ENCODE data around the gene UMAD1. TPM values are rescaled to one million over a fixed set of nuclear protein-coding genes. Genes with fewer than 3 reads are reported as not detected.

UMAD1 gene
- total RNA-seq, 4 donors from 2014 or later: 1.3 to 32.9 (median 15.3) TPM

GRCh38 chr7:7792056-7792455 is 151.5 kb downstream of the UMAD1 start:
- H3K27ac ChIP-seq: peak overlapping the region; percentile 39 to 69

GRCh38 chr7:7793249-7793648 is 152.7 kb downstream of the UMAD1 start:
- no peaks in the 10 kb centered on the region for H3K9me3 ChIP-seq
- TF ChIP-seq, protein P1, sequence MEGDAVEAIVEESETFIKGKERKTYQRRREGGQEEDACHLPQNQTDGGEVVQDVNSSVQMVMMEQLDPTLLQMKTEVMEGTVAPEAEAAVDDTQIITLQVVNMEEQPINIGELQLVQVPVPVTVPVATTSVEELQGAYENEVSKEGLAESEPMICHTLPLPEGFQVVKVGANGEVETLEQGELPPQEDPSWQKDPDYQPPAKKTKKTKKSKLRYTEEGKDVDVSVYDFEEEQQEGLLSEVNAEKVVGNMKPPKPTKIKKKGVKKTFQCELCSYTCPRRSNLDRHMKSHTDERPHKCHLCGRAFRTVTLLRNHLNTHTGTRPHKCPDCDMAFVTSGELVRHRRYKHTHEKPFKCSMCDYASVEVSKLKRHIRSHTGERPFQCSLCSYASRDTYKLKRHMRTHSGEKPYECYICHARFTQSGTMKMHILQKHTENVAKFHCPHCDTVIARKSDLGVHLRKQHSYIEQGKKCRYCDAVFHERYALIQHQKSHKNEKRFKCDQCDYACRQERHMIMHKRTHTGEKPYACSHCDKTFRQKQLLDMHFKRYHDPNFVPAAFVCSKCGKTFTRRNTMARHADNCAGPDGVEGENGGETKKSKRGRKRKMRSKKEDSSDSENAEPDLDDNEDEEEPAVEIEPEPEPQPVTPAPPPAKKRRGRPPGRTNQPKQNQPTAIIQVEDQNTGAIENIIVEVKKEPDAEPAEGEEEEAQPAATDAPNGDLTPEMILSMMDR (IDR thresholded peaks at IDR 0.05): no peak
- TF ChIP-seq POLR2A (IDR thresholded peaks at IDR 0.05): no peak
- H3K27me3 ChIP-seq: no peaks in the 10 kb centered on the region
- intact Hi-C loops (cut with DNase I; ENCODE audit: low total_unique reads): no loop called here
- no peak for DNase-seq
- no peak overlapping the region for H3K4me3 ChIP-seq
- no peaks in the 10 kb centered on the region for H3K4me1 ChIP-seq
- H3K36me3 ChIP-seq: no peaks in the 10 kb centered on the region
- H3K27ac ChIP-seq: peak overlapping the region in 1 of 2 donors; percentile 69

More at GRCh38 chr7:7792056-7792455, 151.5 kb downstream of the UMAD1 start:
- no peak for TF ChIP-seq POLR2A (IDR thresholded peaks at IDR 0.05)
- TF ChIP-seq, protein P1 (IDR thresholded peaks at IDR 0.05): no peak
- Histone ChIP-seq H3K4me1 (no peaks in the 10 kb centered on the region), H3K36me3 (no peaks in the 10 kb centered on the region), H3K4me3 (no peak overlapping the region), H3K27me3 (no peaks in the 10 kb centered on the region), H3K9me3 (no peaks in the 10 kb centered on the region)
- intact Hi-C loops (cut with DNase I; ENCODE audit: low total_unique reads): no loop called here
- DNase-seq: no peak

DNA sequence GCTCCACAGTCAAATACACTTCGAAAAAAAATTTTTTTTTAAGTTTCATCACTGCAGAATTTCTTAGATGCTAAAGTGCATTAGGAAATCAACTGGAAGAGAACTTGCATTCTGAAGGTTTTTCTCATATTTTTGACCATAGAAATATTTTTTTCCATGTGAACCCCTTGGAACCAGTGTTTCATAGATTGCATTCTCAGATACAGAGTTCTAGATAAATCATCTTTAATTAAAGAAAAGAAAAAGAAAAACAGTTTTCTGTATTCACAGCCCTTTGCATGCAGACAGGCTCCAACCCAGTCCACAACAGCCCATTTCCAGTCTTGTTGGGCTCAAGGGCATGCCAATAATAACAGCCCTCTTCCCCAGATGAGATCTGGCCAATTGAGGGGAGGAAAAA is 153.4 kb downstream of the UMAD1 start:
- TF ChIP-seq, protein P1 (IDR thresholded peaks at IDR 0.05): no peak
- TF ChIP-seq POLR2A (IDR thresholded peaks at IDR 0.05): no peak
- intact Hi-C loops (cut with DNase I; ENCODE audit: low total_unique reads): no loop called here
- Histone ChIP-seq H3K27ac (peak overlapping the region in 1 of 2 donors; percentile 1), H3K4me1 (no peaks in the 10 kb centered on the region), H3K4me3 (no peak overlapping the region), H3K36me3 (no peaks in the 10 kb centered on the region), H3K9me3 (no peaks in the 10 kb centered on the region), H3K27me3 (no peaks in the 10 kb centered on the region)
- DNase-seq: no peak

DNA sequence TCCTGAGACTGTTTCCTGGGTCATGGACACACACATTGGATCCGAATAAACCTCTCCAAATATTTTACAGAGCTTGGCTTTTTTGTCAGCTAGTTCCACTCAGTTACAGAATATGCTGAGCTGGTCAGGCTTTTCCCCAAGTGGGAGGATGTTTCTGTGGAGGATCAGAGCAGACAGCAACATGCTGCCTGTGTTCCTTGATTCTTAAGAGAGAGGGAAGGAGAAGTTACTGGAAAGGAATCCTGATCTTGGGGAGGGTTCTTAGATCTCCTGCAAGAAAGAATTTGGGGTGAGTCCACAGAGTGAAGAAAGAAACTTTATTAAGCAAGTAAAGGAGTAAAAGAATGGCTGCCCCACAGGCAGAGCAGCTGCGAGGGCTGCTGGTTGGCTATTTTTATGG is 154.7 kb downstream of the UMAD1 start:
- DNase-seq: no peak
- Histone ChIP-seq H3K9me3 (no peaks in the 10 kb centered on the region), H3K27ac (no peak overlapping the region), H3K4me1 (no peaks in the 10 kb centered on the region), H3K36me3 (no peaks in the 10 kb centered on the region), H3K4me3 (no peak overlapping the region), H3K27me3 (no peaks in the 10 kb centered on the region)
- intact Hi-C loops (cut with DNase I; ENCODE audit: low total_unique reads): no loop called here
- TF ChIP-seq POLR2A (IDR thresholded peaks at IDR 0.05): no peak
- TF ChIP-seq, protein P1 (IDR thresholded peaks at IDR 0.05): no peak

- no peak for DNase-seq
- Histone ChIP-seq H3K4me1 (no peaks in the 10 kb centered on the region), H3K9me3 (no peaks in the 10 kb centered on the region), H3K4me3 (no peak overlapping the region), H3K27ac (no peak overlapping the region), H3K27me3 (no peaks in the 10 kb centered on the region), H3K36me3 (no peaks in the 10 kb centered on the region)
- TF ChIP-seq, protein P1 (IDR thresholded peaks at IDR 0.05): no peak
- TF ChIP-seq POLR2A (IDR thresholded peaks at IDR 0.05): no peak
- intact Hi-C loops (cut with DNase I; ENCODE audit: low total_unique reads): no loop called here
Measured at GRCh38 chr7:7795630-7796121, 155.1 kb downstream of the UMAD1 start.
